ENCODE measurements around the gene COX15.
A peak's percentile ranks its signal among the peaks of the same experiment; 100 is the strongest.

Gene COX15

GRCh38 chr10:99700649-99701048 is 31.3 kb downstream of the COX15 start:
- H3K36me3 ChIP-seq (ENCODE audit: control insufficient read depth, insufficient read depth, low read length, severe bottlenecking) = peaks cover 88% of the 10 kb centered on the region
- H3K27me3 ChIP-seq (replicated peaks; ENCODE audit: control insufficient read depth, insufficient read depth, low read length) = no peaks in the 10 kb centered on the region
- H3K9ac ChIP-seq (ENCODE audit: low read length) = no peak overlapping the region
- no peak overlapping the region for H3K4me3 ChIP-seq (ENCODE audit: low read length)
- peaks cover 6% of the 10 kb centered on the region for H3K4me1 ChIP-seq (ENCODE audit: control insufficient read depth, insufficient read depth, low read length)
- DNase-seq (ENCODE audit: low read depth) = no peak
- no peaks in the 10 kb centered on the region for H3K9me3 ChIP-seq (ENCODE audit: control insufficient read depth, low read length)

- Histone ChIP-seq H3K27me3 (replicated peaks; ENCODE audit: control insufficient read depth, insufficient read depth, low read length) (no peaks in the 10 kb centered on the region), H3K36me3 (ENCODE audit: control insufficient read depth, insufficient read depth, low read length, severe bottlenecking) (peaks cover 69% of the 10 kb centered on the region)
These were observed 33.3 kb downstream of the COX15 start for GRCh38 chr10:99698504-99699080.

GRCh38 chr10:99695761-99696160 is 36.2 kb downstream of the COX15 start:
- H3K4me1 ChIP-seq (ENCODE audit: control insufficient read depth, insufficient read depth, low read length) = peaks cover 19% of the 10 kb centered on the region
- no peak overlapping the region for H3K9ac ChIP-seq (ENCODE audit: low read length)
- H3K9me3 ChIP-seq (ENCODE audit: control insufficient read depth, low read length) = no peaks in the 10 kb centered on the region
- peak; percentile 59 for DNase-seq (ENCODE audit: low read depth)
- peaks cover 72% of the 10 kb centered on the region for H3K36me3 ChIP-seq (ENCODE audit: control insufficient read depth, insufficient read depth, low read length, severe bottlenecking)
- no peaks in the 10 kb centered on the region for H3K27me3 ChIP-seq (replicated peaks; ENCODE audit: control insufficient read depth, insufficient read depth, low read length)
- no peak overlapping the region for H3K4me3 ChIP-seq (ENCODE audit: low read length)

More at GRCh38 chr10:99698504-99699080, 33.3 kb downstream of the COX15 start:
- no peaks in the 10 kb centered on the region for H3K9me3 ChIP-seq (ENCODE audit: control insufficient read depth, low read length)
- no peak overlapping the region for H3K4me3 ChIP-seq (ENCODE audit: low read length)
- DNase-seq (ENCODE audit: low read depth) = no peak
- peaks cover 19% of the 10 kb centered on the region for H3K4me1 ChIP-seq (ENCODE audit: control insufficient read depth, insufficient read depth, low read length)
- H3K9ac ChIP-seq (ENCODE audit: low read length) = no peak overlapping the region

- Histone ChIP-seq H3K4me1 (ENCODE audit: control insufficient read depth, insufficient read depth, low read length) (peaks cover 22% of the 10 kb centered on the region), H3K27me3 (replicated peaks; ENCODE audit: control insufficient read depth, insufficient read depth, low read length) (no peaks in the 10 kb centered on the region), H3K4me3 (ENCODE audit: low read length) (no peak overlapping the region), H3K9ac (ENCODE audit: low read length) (peak overlapping the region; percentile 33), H3K36me3 (ENCODE audit: control insufficient read depth, insufficient read depth, low read length, severe bottlenecking) (peaks cover 59% of the 10 kb centered on the region), H3K9me3 (ENCODE audit: control insufficient read depth, low read length) (no peaks in the 10 kb centered on the region)
- DNase-seq (ENCODE audit: low read depth) = peak; percentile 80
These were observed 37.9 kb downstream of the COX15 start for GRCh38 chr10:99693933-99694583.

- no peak overlapping the region for H3K9ac ChIP-seq (ENCODE audit: low read length)
- no peaks in the 10 kb centered on the region for H3K27me3 ChIP-seq (replicated peaks; ENCODE audit: control insufficient read depth, insufficient read depth, low read length)
- no peak overlapping the region for H3K4me3 ChIP-seq (ENCODE audit: low read length)
- peaks cover 53% of the 10 kb centered on the region for H3K36me3 ChIP-seq (ENCODE audit: control insufficient read depth, insufficient read depth, low read length, severe bottlenecking)
- peak; percentile 40 for DNase-seq (ENCODE audit: low read depth)
- peaks cover 8% of the 10 kb centered on the region for H3K4me1 ChIP-seq (ENCODE audit: control insufficient read depth, insufficient read depth, low read length)
- no peaks in the 10 kb centered on the region for H3K9me3 ChIP-seq (ENCODE audit: control insufficient read depth, low read length)
These were observed 42.5 kb downstream of the COX15 start for GRCh38 chr10:99689461-99689860.

- H3K27me3 ChIP-seq (replicated peaks; ENCODE audit: control insufficient read depth, insufficient read depth, low read length) = no peaks in the 10 kb centered on the region
- H3K4me1 ChIP-seq (ENCODE audit: control insufficient read depth, insufficient read depth, low read length) = peaks cover 14% of the 10 kb centered on the region
- DNase-seq (ENCODE audit: low read depth) = no peak
- H3K9ac ChIP-seq (ENCODE audit: low read length) = no peak overlapping the region
- H3K36me3 ChIP-seq (ENCODE audit: control insufficient read depth, insufficient read depth, low read length, severe bottlenecking) = peaks cover 51% of the 10 kb centered on the region
- no peaks in the 10 kb centered on the region for H3K9me3 ChIP-seq (ENCODE audit: control insufficient read depth, low read length)
- no peak overlapping the region for H3K4me3 ChIP-seq (ENCODE audit: low read length)
These were observed 46.3 kb downstream of the COX15 start for GRCh38 chr10:99685597-99685967.

- DNase-seq (ENCODE audit: low read depth) = no peak
- H3K9ac ChIP-seq (ENCODE audit: low read length) = no peak overlapping the region
- no peak overlapping the region for H3K4me3 ChIP-seq (ENCODE audit: low read length)
- peaks cover 61% of the 10 kb centered on the region for H3K36me3 ChIP-seq (ENCODE audit: control insufficient read depth, insufficient read depth, low read length, severe bottlenecking)
- no peaks in the 10 kb centered on the region for H3K9me3 ChIP-seq (ENCODE audit: control insufficient read depth, low read length)
- H3K27me3 ChIP-seq (replicated peaks; ENCODE audit: control insufficient read depth, insufficient read depth, low read length) = no peaks in the 10 kb centered on the region
- H3K4me1 ChIP-seq (ENCODE audit: control insufficient read depth, insufficient read depth, low read length) = peaks cover 12% of the 10 kb centered on the region
These were observed 49.2 kb downstream of the COX15 start for GRCh38 chr10:99682752-99683151.

Data from adipocyte (in vitro differentiated cells).